ENCODE measurements around the gene NCOA7. TPM values are rescaled to one million over a fixed set of nuclear protein-coding genes. Genes with fewer than 3 reads are reported as not detected.

Gene NCOA7
- total RNA-seq, 1 experiment from 2014 or later, result 9.4 TPM

DNA sequence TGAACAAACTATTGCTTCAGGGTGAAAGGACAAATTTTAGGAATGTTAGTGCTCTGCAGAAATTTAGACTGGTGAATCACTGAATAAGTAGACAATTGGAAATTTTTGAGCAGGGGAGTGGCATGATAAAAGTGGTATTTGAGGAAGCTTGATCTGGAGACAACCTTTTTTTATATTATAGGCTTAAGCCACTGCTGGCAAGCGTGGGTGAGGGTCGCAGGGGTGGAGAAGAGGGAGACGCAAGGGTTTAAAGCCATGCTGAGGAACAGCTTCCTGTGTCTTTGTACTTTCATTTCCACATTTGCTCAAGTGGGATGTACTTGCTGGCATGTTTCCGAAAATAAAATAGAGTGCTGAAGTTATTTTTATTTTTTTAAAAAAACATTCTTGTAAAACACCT lies 23.7 kb downstream of the NCOA7 start:
- Mint-ChIP-seq H3K27ac (no peak overlapping the region), H3K4me3 (no peak overlapping the region)
- no CpG with 5 or more reads among the region's 4 CpGs for WGBS (ENCODE audit: extremely low coverage, insufficient read length, low lambda C conversion rate)

More for the DNA sequence above, 23.7 kb downstream of the NCOA7 start:
- H3K4ac ChIP-seq (ENCODE audit: low read depth, low read length), result no peak overlapping the region
- H2BK12ac ChIP-seq (ENCODE audit: insufficient read length, low read depth, low read length), result no peak overlapping the region
- no peak overlapping the region for H4K8ac ChIP-seq (replicated peaks; ENCODE audit: insufficient read length, low read depth, low read length)
- H3T11ph ChIP-seq (ENCODE audit: low read length), result no peak overlapping the region
- H4K91ac ChIP-seq (ENCODE audit: insufficient read length, low read depth, low read length), result no peak overlapping the region
- H2BK20ac ChIP-seq (ENCODE audit: low read depth, low read length, poor library complexity, severe bottlenecking), result no peak overlapping the region
- no peak overlapping the region for H3K18ac ChIP-seq (ENCODE audit: insufficient read length, low read depth, low read length)
- no peaks in the 10 kb centered on the region for H3K9me3 ChIP-seq (ENCODE audit: control insufficient read depth, low read depth, low read length)
- H3K36me3 Mint-ChIP-seq (ENCODE audit: insufficient read depth in 1 of 3, low read depth in 3 of 3), result no peaks in the 10 kb centered on the region
- H3K56ac ChIP-seq (ENCODE audit: insufficient read length, low read depth, low read length), result no peak overlapping the region
- H3K27ac ChIP-seq (ENCODE audit: insufficient read length, low read depth, low read length), result no peak overlapping the region
- H3K9ac ChIP-seq (ENCODE audit: extremely low read depth, insufficient read length, low read length), result no peak overlapping the region
- no peaks in the 10 kb centered on the region for H3K79me1 ChIP-seq (ENCODE audit: insufficient read depth, low read depth, low read length, poor library complexity, severe bottlenecking)
- H3K27me3 ChIP-seq (ENCODE audit: insufficient read depth, low read length), result no peaks in the 10 kb centered on the region
- H3K4me1 ChIP-seq (ENCODE audit: insufficient read depth, low read length), result no peaks in the 10 kb centered on the region
- no peaks in the 10 kb centered on the region for H3K27me3 Mint-ChIP-seq (ENCODE audit: low read depth)
- H2AFZ ChIP-seq (ENCODE audit: low read length), result no peak overlapping the region
- 0 out of 4 replicates have a peak, but pooled peaks cover 0 to 3% of the 10 kb centered on the region in 2 experiments for H3K4me1 Mint-ChIP-seq
- H3K23ac ChIP-seq (ENCODE audit: insufficient read length, low read depth, low read length), result no peak overlapping the region
- no peak overlapping the region for H4K5ac ChIP-seq (ENCODE audit: insufficient read length, low read depth, low read length)
- TF ChIP-seq, protein P1, sequence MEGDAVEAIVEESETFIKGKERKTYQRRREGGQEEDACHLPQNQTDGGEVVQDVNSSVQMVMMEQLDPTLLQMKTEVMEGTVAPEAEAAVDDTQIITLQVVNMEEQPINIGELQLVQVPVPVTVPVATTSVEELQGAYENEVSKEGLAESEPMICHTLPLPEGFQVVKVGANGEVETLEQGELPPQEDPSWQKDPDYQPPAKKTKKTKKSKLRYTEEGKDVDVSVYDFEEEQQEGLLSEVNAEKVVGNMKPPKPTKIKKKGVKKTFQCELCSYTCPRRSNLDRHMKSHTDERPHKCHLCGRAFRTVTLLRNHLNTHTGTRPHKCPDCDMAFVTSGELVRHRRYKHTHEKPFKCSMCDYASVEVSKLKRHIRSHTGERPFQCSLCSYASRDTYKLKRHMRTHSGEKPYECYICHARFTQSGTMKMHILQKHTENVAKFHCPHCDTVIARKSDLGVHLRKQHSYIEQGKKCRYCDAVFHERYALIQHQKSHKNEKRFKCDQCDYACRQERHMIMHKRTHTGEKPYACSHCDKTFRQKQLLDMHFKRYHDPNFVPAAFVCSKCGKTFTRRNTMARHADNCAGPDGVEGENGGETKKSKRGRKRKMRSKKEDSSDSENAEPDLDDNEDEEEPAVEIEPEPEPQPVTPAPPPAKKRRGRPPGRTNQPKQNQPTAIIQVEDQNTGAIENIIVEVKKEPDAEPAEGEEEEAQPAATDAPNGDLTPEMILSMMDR (conservative IDR thresholded peaks at IDR 0.05), result no peak
- no peaks in the 10 kb centered on the region for H4K20me1 ChIP-seq (ENCODE audit: control insufficient read depth, insufficient read depth, insufficient read length)
- no peaks in the 10 kb centered on the region for H3K79me2 ChIP-seq (ENCODE audit: insufficient read depth, low read length)
- no peak overlapping the region for H3K4me2 ChIP-seq (ENCODE audit: insufficient read depth, insufficient read length, low read length)
- H2BK15ac ChIP-seq (ENCODE audit: low read depth, low read length), result no peak overlapping the region
- H2BK5ac ChIP-seq (ENCODE audit: insufficient read length, low read length), result no peak overlapping the region
- H3K23me2 ChIP-seq (ENCODE audit: insufficient read length, low read depth, low read length, poor library complexity, severe bottlenecking), result no peaks in the 10 kb centered on the region
- H2AK5ac ChIP-seq (ENCODE audit: insufficient read length, low read length), result no peak overlapping the region
- no peak overlapping the region for H3K14ac ChIP-seq (ENCODE audit: insufficient read depth, low read length)
- H2BK120ac ChIP-seq (ENCODE audit: low read depth, low read length, poor library complexity, severe bottlenecking), result no peak overlapping the region
- no peak for DNase-seq
- no peaks in the 10 kb centered on the region for H3K9me3 Mint-ChIP-seq
